Gastroesophageal sphincter (tissue), 4 donors: ENCODE data around the gene ASIC4. TPM values are rescaled to one million over a fixed set of nuclear protein-coding genes. Genes with fewer than 3 reads are reported as not detected.

Experiments
- ATAC-seq: fragments of 150-250 bp; one replicate; pipeline ENCODE4 v1.9.1; 2016; ENCODE audit warnings: mild to moderate bottlenecking, moderate library complexity
- H3K27ac ChIP-seq, 4 donors: fragments of 200-600 bp; sonication (generic) in 3 of 4; 1 replicate in 3 of 4; 2 replicates in 1 of 4; pipeline ENCODE4 v1.5.1; 2016 to 2019
- H3K27me3 ChIP-seq: fragments of 200-600 bp; sonication (generic); one replicate; pipeline ENCODE4 v1.5.1; 2019
- H3K36me3 ChIP-seq, 2 donors: fragments of 200-600 bp; sonication (generic); one replicate each; pipeline ENCODE4 v1.5.1; 2019; ENCODE audit warnings: control low read depth in 1 of 2
- H3K4me1 ChIP-seq, 3 donors: fragments of 200-600 bp; sonication (generic); 1 replicate in 2 of 3; 2 replicates in 1 of 3; pipeline ENCODE4 v1.5.1; 2016 to 2019; ENCODE audit warnings: control low read depth in 2 of 3
- H3K4me3 ChIP-seq, 2 donors: fragments of 200-600 bp; sonication (generic); one replicate each; pipeline ENCODE4 v1.5.1; 2019; ENCODE audit warnings: mild to moderate bottlenecking in 1 of 2, moderate library complexity in 1 of 2
- H3K9me3 ChIP-seq, 3 donors: fragments of 200-600 bp; sonication (generic); one replicate each; pipeline ENCODE4 v1.5.1; 2017 to 2019; ENCODE audit warnings: control low read depth in 2 of 3
- CTCF ChIP-seq, 4 experiments: fragments of 200-600 bp in 2 of 4; fragments of 450-650 bp in 2 of 4; sonication (generic) in 1 of 4; IDR thresholded peaks; one replicate each; pipeline ENCODE4 v1.5.1; 2017 to 2019; ENCODE audit warnings: antibody characterized with exemption in 4 of 4, mild to moderate bottlenecking in 2 of 4, moderate library complexity in 2 of 4
- EP300 ChIP-seq: sonication (generic); formaldehyde crosslinking; IDR thresholded peaks from one replicate; pipeline ENCODE4 v1.6.1; 2017; ENCODE audit warnings: antibody characterized with exemption, mild to moderate bottlenecking
- POLR2A ChIP-seq, 2 donors: fragments of 450-650 bp; IDR thresholded peaks; one replicate each; pipeline ENCODE4 v1.6.1; 2017; ENCODE audit warnings: antibody characterized with exemption in 2 of 2, mild to moderate bottlenecking in 2 of 2, moderate library complexity in 1 of 2
- POLR2AphosphoS5 ChIP-seq: sonication (generic); formaldehyde crosslinking; IDR thresholded peaks from one replicate; pipeline ENCODE4 v1.6.1; 2017; ENCODE audit warnings: antibody characterized with exemption
- WGBS, 2 donors: methylation state at CpG; one replicate each; pipeline ENCODE4 v1.1.5; 2018; ENCODE audit warnings: low coverage in 1 of 2; 5-methylcytosine and 5-hydroxymethylcytosine counted together
- total RNA-seq, 4 donors: library from RNA; depleted of rRNA; stranded (reverse); fragments of >200 nt; gene quantifications; one replicate each; pipeline ENCODE4 v1.1.0, GENCODE V29; 2016

Gene ASIC4
- total RNA-seq, 4 donors from 2014 or later, result 0.16 TPM; not detected in 3

- no peak for TF ChIP-seq POLR2A (IDR thresholded peaks at IDR 0.05)
- no peak for TF ChIP-seq POLR2AphosphoS5
- no peak for TF ChIP-seq EP300
- Histone ChIP-seq H3K27ac (peak overlapping the region in 3 of 4 donors; percentile 11 to 99 (median 58)), H3K4me3 (no peak overlapping the region), H3K9me3 (no peaks in the 10 kb centered on the region), H3K36me3 (peaks cover 0 to 100% of the 10 kb centered on the region in 2 donors), H3K4me1 (peaks cover 0 to 17% (median 11%) of the 10 kb centered on the region in 3 donors), H3K27me3 (peaks cover 32% of the 10 kb centered on the region)
- no CpG with 5 or more reads among the region's 14 CpGs for WGBS, 2 donors
- ATAC-seq, result no peak
These were observed 25.5 kb upstream of the ASIC4 start for GRCh38 chr2:219488844-219489194.

GRCh38 chr2:219489315-219489714, 25.0 kb upstream of the ASIC4 start:
- Histone ChIP-seq H3K4me1 (peaks cover 0 to 17% (median 7%) of the 10 kb centered on the region in 3 donors), H3K36me3 (peaks cover 0 to 97% of the 10 kb centered on the region in 2 donors), H3K4me3 (no peak overlapping the region), H3K27me3 (peaks cover 27% of the 10 kb centered on the region), H3K27ac (peak overlapping the region in 3 of 4 donors; percentile 11 to 99 (median 58)), H3K9me3 (no peaks in the 10 kb centered on the region)
- 79% methylated on average over 2 of the region's 9 CpGs; no CpG with 5 or more reads in 1 of the 2 donors for WGBS, 2 donors
- no peak for ATAC-seq
- TF ChIP-seq CTCF (IDR thresholded peaks at IDR 0.05) (no peak), EP300 (no peak), POLR2AphosphoS5 (no peak), POLR2A (IDR thresholded peaks at IDR 0.05) (no peak)

- no peaks in the 10 kb centered on the region for H3K9me3 ChIP-seq
- peak overlapping the region in 2 of 4 donors; percentile 58 to 99 for H3K27ac ChIP-seq
- TF ChIP-seq EP300, result no peak
- TF ChIP-seq POLR2AphosphoS5, result no peak
- TF ChIP-seq POLR2A (IDR thresholded peaks at IDR 0.05), result no peak
- TF ChIP-seq CTCF (IDR thresholded peaks at IDR 0.05), result peak in 1 of 4 experiments; percentile 14
- H3K4me3 ChIP-seq, result no peak overlapping the region
- H3K36me3 ChIP-seq, result peaks cover 0 to 88% of the 10 kb centered on the region in 2 donors
- WGBS, 2 donors, result 71 to 80% methylated on average over 2 to 13 of the region's 23 CpGs
- no peak for ATAC-seq
- peaks cover 18% of the 10 kb centered on the region for H3K27me3 ChIP-seq
- H3K4me1 ChIP-seq, result peaks cover 0 to 17% (median 0%) of the 10 kb centered on the region in 3 donors
These were observed 24.1 kb upstream of the ASIC4 start for GRCh38 chr2:219490186-219490585.

GRCh38 chr2:219490600-219491130, 23.6 kb upstream of the ASIC4 start:
- H3K27ac ChIP-seq, result peak overlapping the region in 2 of 4 donors; percentile 58 to 99
- H3K27me3 ChIP-seq, result peaks cover 16% of the 10 kb centered on the region
- TF ChIP-seq EP300 (no peak), CTCF (IDR thresholded peaks at IDR 0.05) (no peak), POLR2A (IDR thresholded peaks at IDR 0.05) (no peak), POLR2AphosphoS5 (no peak)
- no peaks in the 10 kb centered on the region for H3K9me3 ChIP-seq
- H3K4me3 ChIP-seq, result no peak overlapping the region
- peaks cover 0 to 20% (median 2%) of the 10 kb centered on the region in 3 donors for H3K4me1 ChIP-seq
- peaks cover 0 to 83% of the 10 kb centered on the region in 2 donors for H3K36me3 ChIP-seq
- ATAC-seq, result no peak
- WGBS, 2 donors, result 83% methylated on average over 1 of the region's 10 CpGs; no CpG with 5 or more reads in 1 of the 2 donors

GRCh38 chr2:219491278-219491963, 22.9 kb upstream of the ASIC4 start:
- peak overlapping the region in 3 of 4 donors; percentile 31 to 99 (median 97) for H3K27ac ChIP-seq
- no peak overlapping the region for H3K4me3 ChIP-seq
- H3K9me3 ChIP-seq, result no peaks in the 10 kb centered on the region
- peaks cover 12% of the 10 kb centered on the region for H3K27me3 ChIP-seq
- TF ChIP-seq POLR2AphosphoS5 (no peak), POLR2A (IDR thresholded peaks at IDR 0.05) (no peak), CTCF (IDR thresholded peaks at IDR 0.05) (no peak), EP300 (no peak)
- H3K4me1 ChIP-seq, result peaks cover 0 to 28% (median 10%) of the 10 kb centered on the region in 3 donors
- H3K36me3 ChIP-seq, result peaks cover 0 to 76% of the 10 kb centered on the region in 2 donors
- WGBS, 2 donors, result 41 to 70% methylated on average over 4 to 7 of the region's 14 CpGs
- no peak for ATAC-seq
